NCI-H524 (cell line): ENCODE measurements around the gene SERPINA6.
"Not testable (repeated sequence)": the region's sequence is repeated elsewhere in the genome, so short reads cannot be mapped to it uniquely, and the experiment has no call there.

Source experiments
- DNase-seq, 2 experiments: peaks; one replicate each; lab custom pipeline; 2025; lab: John Stamatoyannopoulos, UW

Gene SERPINA6

GRCh38 chr14:94354190-94354589, 31.1 kb upstream of the SERPINA6 start:
- not testable (repeated sequence) for DNase-seq

- DNase-seq = no peak
Measured at GRCh38 chr14:94349276-94349675, 26.1 kb upstream of the SERPINA6 start.

GRCh38 chr14:94348836-94349235, 25.7 kb upstream of the SERPINA6 start:
- DNase-seq = no peak

GRCh38 chr14:94346841-94347240, 23.7 kb upstream of the SERPINA6 start:
- peak; percentile 72 to 88 for DNase-seq

- DNase-seq = peak; percentile 78 to 88
Measured at GRCh38 chr14:94346065-94346786, 23.1 kb upstream of the SERPINA6 start.

- no peak for DNase-seq
Measured at GRCh38 chr14:94345344-94346064, 22.4 kb upstream of the SERPINA6 start.

GRCh38 chr14:94344389-94344788, 21.3 kb upstream of the SERPINA6 start:
- DNase-seq = no peak

GRCh38 chr14:94343238-94344005, 20.3 kb upstream of the SERPINA6 start:
- no peak for DNase-seq

- DNase-seq = peak; percentile 63 to 77
Measured at GRCh38 chr14:94342334-94342934, 19.3 kb upstream of the SERPINA6 start.

GRCh38 chr14:94341656-94342333, 18.7 kb upstream of the SERPINA6 start:
- DNase-seq = no peak

GRCh38 chr14:94340533-94340932, 17.4 kb upstream of the SERPINA6 start:
- DNase-seq = no peak

GRCh38 chr14:94338023-94338422, 14.9 kb upstream of the SERPINA6 start:
- no peak for DNase-seq

GRCh38 chr14:94337274-94337673, 14.1 kb upstream of the SERPINA6 start:
- no peak for DNase-seq

- DNase-seq = no peak
Measured at GRCh38 chr14:94334872-94335271, 11.7 kb upstream of the SERPINA6 start.

- no peak for DNase-seq
Measured at GRCh38 chr14:94332587-94332986, 9.5 kb upstream of the SERPINA6 start.

- DNase-seq = no peak
Measured at GRCh38 chr14:94332063-94332583, 9.0 kb upstream of the SERPINA6 start.

- DNase-seq = no peak
Measured at GRCh38 chr14:94331462-94331861, 8.3 kb upstream of the SERPINA6 start.

GRCh38 chr14:94330857-94331256, 7.7 kb upstream of the SERPINA6 start:
- no peak for DNase-seq

- DNase-seq = no peak
Measured at GRCh38 chr14:94330432-94330831, 7.3 kb upstream of the SERPINA6 start.

- no peak for DNase-seq
Measured at GRCh38 chr14:94329857-94330256, 6.7 kb upstream of the SERPINA6 start.

GRCh38 chr14:94328196-94328595, 5.1 kb upstream of the SERPINA6 start:
- DNase-seq = no peak
